PC-3 (cell line): ENCODE measurements around the gene DAAM1.

Source experiments
- EZH2 ChIP-seq: fragments of 300-600 bp; sonication (generic); IDR thresholded peaks from one replicate; pipeline ENCODE4 v1.6.1; 2017; ENCODE audit warnings: antibody characterized with exemption, mild to moderate bottlenecking, low read length; ENCODE audit not compliant: unreplicated experiment
- TF ChIP-seq, protein P1 (sequence below): fragments of 300-600 bp; sonication (generic); conservative IDR thresholded peaks from 2 replicates; pipeline ENCODE4 v1.5.1; 2017; ENCODE audit warnings: antibody characterized with exemption, low read depth, mild to moderate bottlenecking, low read length

DNA sequence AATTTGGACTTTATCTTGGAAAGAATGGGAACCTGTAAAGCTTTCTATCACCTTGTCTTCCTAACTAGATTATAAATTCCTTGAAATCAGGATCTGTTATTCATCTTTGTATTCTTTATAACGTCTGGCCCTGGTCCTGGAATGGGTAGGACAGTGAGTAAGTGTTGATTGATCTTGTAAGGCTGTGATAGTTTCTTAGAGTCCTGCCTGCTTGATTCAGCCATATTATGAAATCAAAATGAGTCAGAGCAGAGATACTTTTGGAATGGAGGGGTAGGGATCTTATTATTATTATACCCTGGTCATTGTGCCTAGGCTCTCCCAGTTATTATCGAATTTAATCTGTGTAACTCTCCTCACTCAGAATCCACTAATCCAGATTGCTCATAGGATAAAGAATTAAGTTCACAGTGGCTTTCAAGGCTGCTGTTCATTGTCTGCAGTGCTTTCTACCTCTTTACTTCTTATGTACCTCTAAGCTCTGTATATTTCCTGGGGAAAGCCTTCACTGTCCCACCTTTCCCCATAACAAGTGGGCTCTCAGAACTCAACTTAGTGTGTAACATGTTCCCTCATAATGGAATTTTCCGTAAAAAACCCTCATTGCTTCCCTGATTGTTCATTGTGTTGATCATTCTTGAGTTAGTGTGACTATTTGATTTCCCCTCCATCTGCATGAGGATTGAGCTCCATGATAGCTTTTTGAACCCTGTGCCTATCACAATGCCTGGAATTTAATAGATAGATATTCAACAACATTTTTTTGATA is 93.3 kb downstream of the DAAM1 start:
- TF ChIP-seq, protein P1, sequence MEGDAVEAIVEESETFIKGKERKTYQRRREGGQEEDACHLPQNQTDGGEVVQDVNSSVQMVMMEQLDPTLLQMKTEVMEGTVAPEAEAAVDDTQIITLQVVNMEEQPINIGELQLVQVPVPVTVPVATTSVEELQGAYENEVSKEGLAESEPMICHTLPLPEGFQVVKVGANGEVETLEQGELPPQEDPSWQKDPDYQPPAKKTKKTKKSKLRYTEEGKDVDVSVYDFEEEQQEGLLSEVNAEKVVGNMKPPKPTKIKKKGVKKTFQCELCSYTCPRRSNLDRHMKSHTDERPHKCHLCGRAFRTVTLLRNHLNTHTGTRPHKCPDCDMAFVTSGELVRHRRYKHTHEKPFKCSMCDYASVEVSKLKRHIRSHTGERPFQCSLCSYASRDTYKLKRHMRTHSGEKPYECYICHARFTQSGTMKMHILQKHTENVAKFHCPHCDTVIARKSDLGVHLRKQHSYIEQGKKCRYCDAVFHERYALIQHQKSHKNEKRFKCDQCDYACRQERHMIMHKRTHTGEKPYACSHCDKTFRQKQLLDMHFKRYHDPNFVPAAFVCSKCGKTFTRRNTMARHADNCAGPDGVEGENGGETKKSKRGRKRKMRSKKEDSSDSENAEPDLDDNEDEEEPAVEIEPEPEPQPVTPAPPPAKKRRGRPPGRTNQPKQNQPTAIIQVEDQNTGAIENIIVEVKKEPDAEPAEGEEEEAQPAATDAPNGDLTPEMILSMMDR, result no peak
- TF ChIP-seq EZH2, result no peak
